Activated T-cell treated with anti-CD3 and anti-CD28 coated beads, Interleukin-2, amount 50 U/mL, for 48 hours (primary cell): ENCODE measurements around the gene MZT2A.
A peak's percentile ranks its signal among the peaks of the same experiment; 100 is the strongest.
"Not testable (repeated sequence)": the region's sequence is repeated elsewhere in the genome, so short reads cannot be mapped to it uniquely, and the experiment has no call there.

Experiments
- DNase-seq, 2 experiments: peaks; one replicate each; pipeline ENCODE4 v3.0.0-alpha.2; 2020

The MZT2A gene

DNA sequence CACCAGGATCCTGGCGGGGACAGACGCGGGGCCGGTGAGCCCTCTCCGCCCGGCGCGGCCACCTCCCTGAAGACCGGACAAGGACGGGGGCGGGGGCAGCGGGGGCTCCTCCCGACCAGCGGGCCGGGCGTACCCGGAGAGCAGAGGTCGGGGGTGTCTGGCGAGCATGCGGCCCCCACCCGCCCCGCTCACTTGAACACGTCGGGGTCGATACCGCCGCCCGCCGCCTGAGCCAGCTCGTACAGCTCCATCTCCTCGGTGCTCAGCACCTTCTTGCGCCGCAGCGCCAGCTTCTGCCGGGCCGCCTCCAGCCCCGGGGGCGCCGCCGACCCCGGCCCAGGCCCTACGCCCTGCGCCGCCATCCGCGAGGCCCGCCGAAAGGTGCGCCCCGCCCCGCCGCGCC is at the start of gene MZT2A:
Gene MZT2A (minus strand): TSS at position 383 of the 403 bp plus-strand sequence. CDS start 21 bp downstream, at position 362.
- not testable (repeated sequence) for DNase-seq

- DNase-seq: not testable (repeated sequence)
Observed at GRCh38 chr2:131538856-131539255, 46.7 kb upstream of the MZT2A start.

GRCh38 chr2:131536841-131537240 is 44.6 kb upstream of the MZT2A start:
- DNase-seq: not testable (repeated sequence)

GRCh38 chr2:131535951-131536826 is 44.0 kb upstream of the MZT2A start:
- DNase-seq: not testable (repeated sequence)

GRCh38 chr2:131535526-131535925 is 43.3 kb upstream of the MZT2A start:
- DNase-seq: no peak

GRCh38 chr2:131534965-131535364 is 42.8 kb upstream of the MZT2A start:
- not testable (repeated sequence) for DNase-seq

DNA sequence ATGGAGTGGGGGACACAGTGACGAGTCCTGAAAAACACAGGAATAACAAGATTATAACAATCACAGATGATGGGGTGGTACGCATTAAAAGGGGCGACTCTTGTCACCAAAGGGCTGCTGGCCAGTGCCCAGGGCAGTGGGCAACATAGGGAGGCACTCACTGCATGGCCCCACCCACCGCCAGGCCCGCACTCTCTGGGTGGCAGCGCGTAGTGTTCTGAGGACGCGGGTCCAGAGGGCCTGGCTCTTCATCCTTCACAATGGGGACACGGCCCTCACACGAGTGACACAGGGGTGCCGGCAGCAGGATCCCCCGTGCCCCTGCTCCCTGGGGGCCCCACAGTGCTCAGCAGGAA is 42.1 kb upstream of the MZT2A start:
- DNase-seq: not testable (repeated sequence)

- not testable (repeated sequence) for DNase-seq
Observed at GRCh38 chr2:131533609-131534316, 41.6 kb upstream of the MZT2A start.

DNA sequence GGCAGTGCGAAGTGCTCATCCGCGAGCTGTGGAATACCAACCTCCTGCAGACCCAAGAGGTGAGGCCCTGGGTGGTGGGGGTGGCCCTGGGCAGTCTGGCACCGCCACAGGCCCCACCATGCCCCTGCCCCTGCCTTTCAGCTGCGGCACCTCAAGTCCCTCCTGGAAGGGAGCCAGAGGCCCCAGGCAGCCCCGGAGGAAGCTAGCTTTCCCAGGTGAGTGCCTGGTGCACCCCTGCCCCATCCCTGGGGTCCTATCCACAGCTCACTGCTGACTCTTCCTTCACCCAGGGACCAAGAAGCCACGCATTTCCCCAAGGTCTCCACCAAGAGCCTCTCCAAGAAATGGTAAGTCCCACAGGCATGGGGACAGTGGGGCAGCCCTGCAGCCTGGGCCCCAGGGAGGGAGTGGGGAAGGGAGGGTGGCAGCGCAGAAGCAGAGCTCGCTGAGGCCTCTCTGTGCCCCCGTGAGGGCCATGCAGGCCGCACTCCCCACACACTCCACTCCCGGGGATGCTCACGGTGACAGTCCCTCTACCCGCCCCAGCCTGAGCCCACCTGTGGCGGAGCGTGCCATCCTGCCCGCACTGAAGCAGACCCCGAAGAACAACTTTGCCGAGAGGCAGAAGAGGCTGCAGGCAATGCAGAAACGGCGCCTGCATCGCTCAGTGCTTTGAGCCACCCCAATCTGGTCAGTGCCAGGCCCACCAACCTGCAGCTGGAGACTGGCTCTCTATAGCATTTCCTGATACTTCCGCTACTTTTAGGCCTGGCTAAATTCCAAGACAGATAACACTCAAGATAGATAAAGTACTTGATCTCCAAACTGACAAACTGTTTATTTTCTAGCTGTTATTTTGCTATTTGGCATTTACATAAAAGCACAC is 40.8 kb upstream of the MZT2A start:
- not testable (repeated sequence) for DNase-seq

DNA sequence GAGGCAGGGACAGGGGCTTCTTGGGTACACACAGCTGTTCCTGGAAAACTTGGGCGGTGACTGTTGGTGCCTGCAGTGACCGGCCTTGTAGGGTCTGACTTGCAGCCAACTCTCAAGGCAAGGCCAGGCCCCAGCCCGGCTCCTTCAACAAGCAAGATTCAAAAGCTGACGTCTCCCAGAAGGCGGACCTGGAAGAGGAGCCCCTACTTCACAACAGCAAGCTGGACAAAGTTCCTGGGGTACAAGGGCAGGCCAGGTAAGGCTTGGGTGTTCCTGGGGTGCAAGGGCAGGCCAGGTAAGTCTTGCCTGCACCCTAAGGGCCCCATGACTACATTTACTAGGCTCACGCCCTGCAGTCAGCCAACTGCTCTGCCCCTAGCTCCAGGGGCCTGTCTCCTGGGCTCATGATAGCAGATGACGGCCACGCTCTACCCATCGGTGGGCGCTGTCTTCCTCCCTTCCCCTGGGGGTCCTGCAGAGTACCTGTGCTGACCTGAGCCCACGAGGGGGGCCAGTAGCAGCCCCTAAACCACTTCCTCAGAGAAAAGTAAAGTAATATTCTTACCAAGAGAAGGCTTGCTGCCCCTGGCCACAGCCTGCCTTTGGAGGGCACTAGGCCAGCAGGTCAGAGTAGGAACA is 39.5 kb upstream of the MZT2A start:
- DNase-seq: not testable (repeated sequence)

DNA sequence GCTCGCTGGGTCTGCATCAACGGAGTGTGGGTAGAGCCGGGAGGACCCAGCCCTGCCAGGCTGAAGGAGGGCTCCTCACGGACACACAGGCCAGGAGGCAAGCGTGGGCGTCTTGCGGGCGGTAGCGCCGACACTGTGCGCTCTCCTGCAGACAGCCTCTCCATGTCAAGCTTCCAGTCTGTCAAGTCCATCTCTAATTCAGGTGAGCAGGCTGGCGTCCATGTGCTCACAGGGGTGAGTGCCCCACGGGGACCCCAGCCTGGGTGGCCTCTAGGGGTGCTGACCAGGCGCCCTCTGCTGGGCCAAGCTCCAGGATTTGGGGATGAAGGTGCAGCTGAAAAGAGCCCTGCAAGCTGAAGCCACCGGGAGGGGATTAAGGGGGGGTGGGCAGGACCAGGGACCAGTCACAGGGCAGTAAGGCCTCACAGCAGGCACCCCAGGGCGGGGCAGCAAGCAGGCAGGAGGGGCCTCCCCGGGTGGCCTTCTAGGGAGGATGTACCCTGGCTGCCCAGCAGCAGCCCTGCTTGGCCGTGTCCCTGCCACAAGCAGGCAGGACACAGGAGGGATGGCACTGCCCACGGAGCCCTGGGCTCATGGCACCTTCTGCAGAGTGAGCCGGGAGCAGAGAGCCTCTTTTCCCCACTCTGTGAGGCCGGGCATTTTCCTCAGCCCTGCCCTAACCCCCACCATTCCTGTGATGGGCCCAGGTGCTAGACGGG is 38.6 kb upstream of the MZT2A start:
- DNase-seq: not testable (repeated sequence)

DNA sequence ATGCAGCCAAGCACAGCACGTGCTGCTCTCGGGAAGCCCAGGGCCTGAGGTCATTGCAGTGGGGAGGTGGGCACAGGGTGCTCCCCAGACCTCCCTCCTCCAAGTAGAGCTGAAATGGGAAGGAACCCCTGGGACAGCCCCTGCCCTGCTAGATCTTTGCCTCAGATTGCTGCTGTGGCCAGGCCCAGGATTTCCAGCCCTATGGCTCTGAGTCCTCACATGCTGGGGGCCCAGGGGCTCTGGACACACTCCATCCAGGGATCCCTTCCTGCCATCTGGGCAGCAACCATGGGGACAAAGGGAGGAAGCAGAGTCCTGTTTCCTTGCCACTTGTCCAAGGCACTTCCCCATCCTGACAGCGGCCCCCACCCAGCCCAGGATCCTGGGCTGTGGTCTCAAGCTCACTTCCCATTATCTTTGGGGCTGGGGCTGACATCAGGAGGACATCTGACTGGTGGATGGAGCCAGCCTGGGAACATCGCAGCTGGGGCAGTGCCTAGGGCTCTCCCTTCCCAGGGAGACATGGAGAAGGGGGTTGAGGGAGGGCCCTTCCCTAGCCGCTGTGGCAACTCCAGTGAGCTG is 37.8 kb upstream of the MZT2A start:
- DNase-seq: not testable (repeated sequence)

- DNase-seq: not testable (repeated sequence)
Observed at GRCh38 chr2:131528981-131529863, 37.0 kb upstream of the MZT2A start.

DNA sequence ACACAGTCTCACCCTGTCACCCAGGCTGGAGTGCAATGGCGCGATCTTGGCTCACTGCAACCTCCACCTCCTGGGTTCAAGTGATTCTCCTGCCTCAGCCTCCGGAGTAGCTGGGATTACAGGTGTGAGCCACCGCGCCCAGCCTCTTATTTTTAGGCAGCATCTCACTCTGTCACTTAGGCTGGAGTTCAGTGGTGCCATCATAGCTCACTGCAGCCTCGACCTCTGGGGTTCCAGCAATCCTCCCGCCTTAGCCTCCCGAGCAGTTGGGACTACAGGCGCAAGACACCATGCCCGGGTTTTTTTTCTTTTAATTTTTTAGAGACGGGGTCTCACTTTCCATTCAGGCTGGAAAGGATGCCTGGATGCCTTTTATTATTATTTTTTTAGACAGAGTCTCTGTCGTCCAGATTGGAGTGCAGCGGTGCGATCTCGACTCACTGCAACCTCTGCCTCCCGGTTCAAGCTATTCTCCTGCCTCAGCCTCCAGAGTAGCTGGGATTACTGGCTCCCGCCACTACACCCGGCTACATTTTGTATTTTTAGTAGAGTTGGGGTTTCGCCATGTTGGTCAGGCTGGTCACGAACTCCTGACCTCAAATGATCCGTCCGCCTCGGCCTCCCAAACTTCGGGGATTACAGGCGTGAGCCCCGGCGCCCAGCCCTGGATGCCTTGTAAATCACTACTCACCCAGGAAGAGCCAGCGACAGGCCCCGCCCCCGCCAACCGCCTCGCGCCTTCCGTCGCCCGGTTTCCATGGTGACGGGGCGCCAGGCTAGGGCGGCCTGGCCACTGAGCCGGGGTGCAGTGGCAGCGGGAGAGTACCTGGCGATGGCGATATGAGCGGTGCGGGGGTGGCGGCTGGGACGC is 35.2 kb upstream of the MZT2A start, which contains the start of gene CCDC74A:
Gene CCDC74A (plus strand): TSS at position 758 of the 871 bp plus-strand sequence. CDS start 83 bp downstream, at position 841.
- peak; percentile 83 to 87 for DNase-seq

DNA sequence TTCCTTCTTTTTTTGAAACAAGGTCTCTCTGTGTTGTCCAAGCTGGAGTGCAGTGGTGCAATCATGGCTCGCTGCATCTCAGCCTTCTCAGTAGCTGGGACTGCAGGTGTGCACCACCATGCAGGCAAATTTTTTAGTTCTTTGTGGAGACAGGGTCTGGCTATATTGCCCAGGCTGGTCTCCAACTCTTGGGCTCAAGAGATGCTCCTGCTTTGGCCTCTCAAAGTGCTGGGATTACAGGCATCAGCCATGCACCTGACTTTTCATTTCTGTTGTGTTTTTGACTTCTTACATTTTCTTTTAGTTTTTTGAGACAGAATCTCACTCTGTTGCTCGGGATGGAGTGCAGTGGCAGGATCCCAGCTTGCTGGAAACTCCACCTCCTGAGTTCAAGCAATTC is 33.1 kb upstream of the MZT2A start:
- DNase-seq: not testable (repeated sequence)

- DNase-seq: peak in 1 of 2 experiments; percentile 22
Observed at GRCh38 chr2:131521961-131522781, 30.0 kb upstream of the MZT2A start.

GRCh38 chr2:131521524-131521923 is 29.3 kb upstream of the MZT2A start:
- DNase-seq: not testable (repeated sequence)

DNA sequence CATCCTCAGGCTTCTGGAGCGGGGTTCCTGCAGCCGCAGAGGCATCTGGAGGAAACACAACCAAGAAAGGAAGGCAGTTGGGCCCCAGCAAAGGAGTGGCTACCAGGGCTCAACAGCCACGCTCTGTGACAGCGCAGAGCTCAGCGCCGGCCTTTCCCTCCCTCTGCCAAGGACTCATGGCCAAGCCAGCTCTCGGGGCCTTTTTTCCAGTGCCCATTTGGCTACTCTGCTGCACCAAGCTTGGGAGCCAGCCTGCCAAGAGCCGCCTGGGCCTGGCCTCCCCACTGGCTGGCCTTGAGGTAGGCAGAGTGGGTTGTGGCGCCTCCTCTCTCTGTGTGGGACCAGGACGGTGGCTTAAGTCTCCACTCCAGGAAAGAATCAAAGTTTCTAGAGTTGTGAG is 28.3 kb upstream of the MZT2A start:
- DNase-seq: no peak
